HepG2 (cell line): ENCODE data around the gene VPS26A. TPM values are rescaled to one million over a fixed set of nuclear protein-coding genes. Genes with fewer than 3 reads are reported as not detected.
A peak's percentile ranks its signal among the peaks of the same experiment; 100 is the strongest.

Source experiments
- ARNT2 ChIP-seq: sonication (generic); formaldehyde crosslinking; IDR thresholded peaks from 2 replicates; pipeline ENCODE4 v1.8.0; 2022; ENCODE audit warnings: mild to moderate bottlenecking, low read depth, missing genetic modification reagents, moderate library complexity
- EHMT2 ChIP-seq: fragments of 200-600 bp; sonication (generic); IDR thresholded peaks from 2 replicates; pipeline ENCODE4 v1.7.0; 2017; ENCODE audit warnings: antibody characterized with exemption, low read depth, low read length, borderline replicate concordance
- HOXA5 ChIP-seq: sonication (generic); formaldehyde crosslinking; IDR thresholded peaks from 2 replicates; pipeline ENCODE4 v1.4.0; 2020; ENCODE audit warnings: missing genetic modification reagents
- MXD4 ChIP-seq: IDR thresholded peaks from 2 replicates; pipeline ENCODE4 v1.6.1; 2016; ENCODE audit warnings: mild to moderate bottlenecking, missing biosample characterization, missing genetic modification reagents
- NFAT5 ChIP-seq: sonication (generic); formaldehyde crosslinking; IDR thresholded peaks from 2 replicates; pipeline ENCODE4 v1.4.0; 2020; ENCODE audit warnings: missing genetic modification reagents
- NR2F2 ChIP-seq: IDR thresholded peaks from 2 replicates; pipeline ENCODE4 v1.6.1; 2012; ENCODE audit warnings: low read depth, inconsistent platforms, borderline replicate concordance
- SYNCRIP ChIP-seq: fragments of 200-400 bp; formaldehyde crosslinking; IDR thresholded peaks from 2 replicates; pipeline ENCODE4 v1.6.1; 2018; ENCODE audit warnings: mild to moderate bottlenecking, low read depth, low read length; ENCODE audit not compliant: insufficient read depth
- TP53 ChIP-seq: sonication (generic); formaldehyde crosslinking; conservative IDR thresholded peaks from 2 replicates; pipeline ENCODE4 v1.4.0; 2020; ENCODE audit warnings: missing genetic modification reagents
- ZMYM4 ChIP-seq: sonication (generic); formaldehyde crosslinking; IDR thresholded peaks from 2 replicates; pipeline ENCODE4 v1.8.1; 2023; ENCODE audit warnings: mild to moderate bottlenecking, missing genetic modification reagents
- ZNF543 ChIP-seq: sonication (generic); formaldehyde crosslinking; IDR thresholded peaks from 2 replicates; pipeline ENCODE4 v1.4.0; 2020; ENCODE audit warnings: mild to moderate bottlenecking, missing genetic modification reagents
- ZNF761 ChIP-seq: sonication (generic); formaldehyde crosslinking; conservative IDR thresholded peaks from 2 replicates; pipeline ENCODE4 v1.4.0; 2020; ENCODE audit warnings: mild to moderate bottlenecking, missing genetic modification reagents
- polyA plus RNA-seq, 8 experiments: library from polyadenylated mRNA; depleted of rRNA in 3 of 8; stranded (reverse) in 7 of 8; unstranded in 1 of 8; fragments of >200 nt; fragmentation: Illumina TruSeq in 4 of 8; extraction: Trizol in 4 of 8; gene quantifications; 2 replicates each; pipeline versions ENCODE4 v1.2.1 to v1.2.3, GENCODE V29; 2011 to 2016; ENCODE audit warnings: low read depth in 4 of 8, missing spikeins in 1 of 8, mixed read lengths in 1 of 8; ENCODE audit not compliant: insufficient read depth in 1 of 8
- total RNA-seq, 5 experiments: library from RNA; depleted of rRNA; stranded (reverse); fragments of >200 nt; fragmentation: Illumina TruSeq; extraction: Trizol; gene quantifications; 2 replicates each; pipeline ENCODE4 v1.2.3, GENCODE V29; 2016; ENCODE audit warnings: low read depth in 1 of 5
- TF ChIP-seq, protein P1 (sequence below): sonication (generic); formaldehyde crosslinking; IDR thresholded peaks from 2 replicates; pipeline ENCODE4 v1.9.0; 2021; ENCODE audit warnings: missing genetic modification reagents, borderline replicate concordance
- TF ChIP-seq, protein P2 (sequence below): sonication (generic); formaldehyde crosslinking; IDR thresholded peaks from 2 replicates; pipeline ENCODE4 v1.4.0; 2020; ENCODE audit warnings: missing genetic modification reagents, borderline replicate concordance
- TF ChIP-seq, protein P3 (sequence below): sonication (generic); formaldehyde crosslinking; IDR thresholded peaks from 2 replicates; pipeline ENCODE4 v1.5.0; 2020; ENCODE audit warnings: missing genetic modification reagents
- TF ChIP-seq, protein P4 (sequence below): sonication (generic); formaldehyde crosslinking; IDR thresholded peaks from 2 replicates; pipeline ENCODE4 v1.4.0; 2020; ENCODE audit warnings: missing genetic modification reagents, borderline replicate concordance

The VPS26A gene
- total and polyA plus RNA-seq, 2 of the 13 experiments (the other 11 are each of a cell fraction or from before 2014, with no cell fraction given) = 12.9 to 32.6 TPM

GRCh38 chr10:69123747-69124562 is at the start of gene VPS26A (continued):
- TF ChIP-seq, protein P1, sequence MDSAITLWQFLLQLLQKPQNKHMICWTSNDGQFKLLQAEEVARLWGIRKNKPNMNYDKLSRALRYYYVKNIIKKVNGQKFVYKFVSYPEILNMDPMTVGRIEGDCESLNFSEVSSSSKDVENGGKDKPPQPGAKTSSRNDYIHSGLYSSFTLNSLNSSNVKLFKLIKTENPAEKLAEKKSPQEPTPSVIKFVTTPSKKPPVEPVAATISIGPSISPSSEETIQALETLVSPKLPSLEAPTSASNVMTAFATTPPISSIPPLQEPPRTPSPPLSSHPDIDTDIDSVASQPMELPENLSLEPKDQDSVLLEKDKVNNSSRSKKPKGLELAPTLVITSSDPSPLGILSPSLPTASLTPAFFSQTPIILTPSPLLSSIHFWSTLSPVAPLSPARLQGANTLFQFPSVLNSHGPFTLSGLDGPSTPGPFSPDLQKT (CRISPR knock-in tag) = no peak
- TF ChIP-seq EHMT2 = no peak
- TF ChIP-seq, protein P2, sequence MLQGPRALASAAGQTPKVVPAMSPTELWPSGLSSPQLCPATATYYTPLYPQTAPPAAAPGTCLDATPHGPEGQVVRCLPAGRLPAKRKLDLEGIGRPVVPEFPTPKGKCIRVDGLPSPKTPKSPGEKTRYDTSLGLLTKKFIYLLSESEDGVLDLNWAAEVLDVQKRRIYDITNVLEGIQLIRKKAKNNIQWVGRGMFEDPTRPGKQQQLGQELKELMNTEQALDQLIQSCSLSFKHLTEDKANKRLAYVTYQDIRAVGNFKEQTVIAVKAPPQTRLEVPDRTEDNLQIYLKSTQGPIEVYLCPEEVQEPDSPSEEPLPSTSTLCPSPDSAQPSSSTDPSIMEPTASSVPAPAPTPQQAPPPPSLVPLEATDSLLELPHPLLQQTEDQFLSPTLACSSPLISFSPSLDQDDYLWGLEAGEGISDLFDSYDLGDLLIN (CRISPR knock-in tag) = no peak
- no peak for TF ChIP-seq SYNCRIP
- TF ChIP-seq ZNF761 (CRISPR knock-in tag) = peak; percentile 78; the same call in 1 of the 2 replicates
- no peak for TF ChIP-seq TP53 (CRISPR knock-in tag)
- no peak for TF ChIP-seq NR2F2
- TF ChIP-seq, protein P3, sequence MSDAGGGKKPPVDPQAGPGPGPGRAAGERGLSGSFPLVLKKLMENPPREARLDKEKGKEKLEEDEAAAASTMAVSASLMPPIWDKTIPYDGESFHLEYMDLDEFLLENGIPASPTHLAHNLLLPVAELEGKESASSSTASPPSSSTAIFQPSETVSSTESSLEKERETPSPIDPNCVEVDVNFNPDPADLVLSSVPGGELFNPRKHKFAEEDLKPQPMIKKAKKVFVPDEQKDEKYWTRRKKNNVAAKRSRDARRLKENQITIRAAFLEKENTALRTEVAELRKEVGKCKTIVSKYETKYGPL (CRISPR knock-in tag) = no peak
- TF ChIP-seq HOXA5 = no peak
- TF ChIP-seq MXD4 (CRISPR knock-in tag) = no peak; the same call in 1 of the 2 replicates
- TF ChIP-seq NFAT5 (CRISPR knock-in tag) = no peak
- TF ChIP-seq ZNF543 = peak; percentile 21; the same call in 1 of the 2 replicates
- TF ChIP-seq, protein P4, sequence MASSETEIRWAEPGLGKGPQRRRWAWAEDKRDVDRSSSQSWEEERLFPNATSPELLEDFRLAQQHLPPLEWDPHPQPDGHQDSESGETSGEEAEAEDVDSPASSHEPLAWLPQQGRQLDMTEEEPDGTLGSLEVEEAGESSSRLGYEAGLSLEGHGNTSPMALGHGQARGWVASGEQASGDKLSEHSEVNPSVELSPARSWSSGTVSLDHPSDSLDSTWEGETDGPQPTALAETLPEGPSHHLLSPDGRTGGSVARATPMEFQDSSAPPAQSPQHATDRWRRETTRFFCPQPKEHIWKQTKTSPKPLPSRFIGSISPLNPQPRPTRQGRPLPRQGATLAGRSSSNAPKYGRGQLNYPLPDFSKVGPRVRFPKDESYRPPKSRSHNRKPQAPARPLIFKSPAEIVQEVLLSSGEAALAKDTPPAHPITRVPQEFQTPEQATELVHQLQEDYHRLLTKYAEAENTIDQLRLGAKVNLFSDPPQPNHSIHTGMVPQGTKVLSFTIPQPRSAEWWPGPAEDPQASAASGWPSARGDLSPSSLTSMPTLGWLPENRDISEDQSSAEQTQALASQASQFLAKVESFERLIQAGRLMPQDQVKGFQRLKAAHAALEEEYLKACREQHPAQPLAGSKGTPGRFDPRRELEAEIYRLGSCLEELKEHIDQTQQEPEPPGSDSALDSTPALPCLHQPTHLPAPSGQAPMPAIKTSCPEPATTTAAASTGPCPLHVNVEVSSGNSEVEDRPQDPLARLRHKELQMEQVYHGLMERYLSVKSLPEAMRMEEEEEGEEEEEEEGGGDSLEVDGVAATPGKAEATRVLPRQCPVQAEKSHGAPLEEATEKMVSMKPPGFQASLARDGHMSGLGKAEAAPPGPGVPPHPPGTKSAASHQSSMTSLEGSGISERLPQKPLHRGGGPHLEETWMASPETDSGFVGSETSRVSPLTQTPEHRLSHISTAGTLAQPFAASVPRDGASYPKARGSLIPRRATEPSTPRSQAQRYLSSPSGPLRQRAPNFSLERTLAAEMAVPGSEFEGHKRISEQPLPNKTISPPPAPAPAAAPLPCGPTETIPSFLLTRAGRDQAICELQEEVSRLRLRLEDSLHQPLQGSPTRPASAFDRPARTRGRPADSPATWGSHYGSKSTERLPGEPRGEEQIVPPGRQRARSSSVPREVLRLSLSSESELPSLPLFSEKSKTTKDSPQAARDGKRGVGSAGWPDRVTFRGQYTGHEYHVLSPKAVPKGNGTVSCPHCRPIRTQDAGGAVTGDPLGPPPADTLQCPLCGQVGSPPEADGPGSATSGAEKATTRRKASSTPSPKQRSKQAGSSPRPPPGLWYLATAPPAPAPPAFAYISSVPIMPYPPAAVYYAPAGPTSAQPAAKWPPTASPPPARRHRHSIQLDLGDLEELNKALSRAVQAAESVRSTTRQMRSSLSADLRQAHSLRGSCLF (CRISPR knock-in tag) = no peak
- TF ChIP-seq ZMYM4 (CRISPR knock-in tag) = peak; percentile 71
- peak; percentile 65 for TF ChIP-seq ARNT2 (CRISPR knock-in tag)
